Glutamatergic neuron (in vitro differentiated cells): ENCODE results near the gene DHRS4L2. TPM values are rescaled to one million over a fixed set of nuclear protein-coding genes. Genes with fewer than 3 reads are reported as not detected.
"Not testable (repeated sequence)": the region's sequence is repeated elsewhere in the genome, so short reads cannot be mapped to it uniquely, and the experiment has no call there.

Experiments used
- DNase-seq: peaks from one replicate; pipeline ENCODE4 v3.0.0; 2022
- H3K27ac Mint-ChIP-seq: one replicate; pipeline ENCODE4 v1.8.0; 2020; ENCODE audit warnings: mild to moderate bottlenecking, mixed read lengths, inconsistent platforms; ENCODE audit not compliant: unreplicated experiment
- H3K27me3 Mint-ChIP-seq: one replicate; pipeline ENCODE4 v1.8.0; 2020; ENCODE audit warnings: mild to moderate bottlenecking, moderate library complexity, mixed read lengths, inconsistent platforms; ENCODE audit not compliant: unreplicated experiment
- H3K36me3 Mint-ChIP-seq: one replicate; pipeline ENCODE4 v1.8.0; 2020; ENCODE audit warnings: mild to moderate bottlenecking, mixed read lengths, inconsistent platforms; ENCODE audit not compliant: unreplicated experiment
- H3K4me1 Mint-ChIP-seq: one replicate; pipeline ENCODE4 v1.8.0; 2020; ENCODE audit warnings: mild to moderate bottlenecking, low read depth, mixed read lengths, inconsistent platforms; ENCODE audit not compliant: unreplicated experiment
- H3K4me3 Mint-ChIP-seq: one replicate; pipeline ENCODE4 v1.8.0; 2020; ENCODE audit warnings: mild to moderate bottlenecking, mixed read lengths, inconsistent platforms; ENCODE audit not compliant: unreplicated experiment
- H3K9me3 Mint-ChIP-seq: one replicate; pipeline ENCODE4 v1.8.0; 2020; ENCODE audit warnings: mild to moderate bottlenecking, moderate library complexity, mixed read lengths, inconsistent platforms; ENCODE audit not compliant: unreplicated experiment
- total RNA-seq: library from RNA; stranded (reverse); fragmentation: NEBNext Ultra II Directional; extraction: Animal tissue kit (Norgen Biotek cat#: 25700); gene quantifications from one replicate; pipeline ENCODE4 v1.2.1, GENCODE V29; 2021; ENCODE audit not compliant: unreplicated experiment
- TF ChIP-seq, protein P1 (sequence below): fragments of 200-600 bp; sonication (generic); IDR thresholded peaks from one replicate; pipeline ENCODE4 v1.5.0; 2021; ENCODE audit not compliant: partially characterized antibody, unreplicated experiment

The DHRS4L2 gene
- total RNA-seq, 1 donor from 2014 or later = 10.4 TPM

DNA sequence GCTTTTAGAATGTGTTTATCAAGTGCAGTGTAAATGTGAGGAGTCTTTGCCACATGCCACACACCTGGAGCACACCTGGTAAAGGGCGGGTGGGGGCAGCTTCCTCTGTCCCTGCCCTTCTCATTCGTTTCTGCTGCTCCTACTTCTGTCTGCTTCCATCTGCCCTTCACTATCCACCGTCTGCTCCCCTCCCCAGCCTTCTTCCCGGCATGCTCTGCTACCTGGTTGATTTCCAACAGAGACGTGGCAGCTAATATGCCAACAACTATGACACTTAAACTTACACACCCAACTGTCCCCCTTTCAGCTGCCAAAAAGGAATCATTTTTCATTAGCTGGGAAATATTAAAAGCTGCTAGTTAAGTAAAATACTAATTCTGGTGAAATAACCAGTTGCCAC, 54.0 kb downstream of the DHRS4L2 start:
- Mint-ChIP-seq H3K27ac (peak overlapping the region; percentile 16), H3K27me3 (peaks cover 5% of the 10 kb centered on the region), H3K36me3 (no peaks in the 10 kb centered on the region), H3K4me1 (peaks cover 4% of the 10 kb centered on the region), H3K9me3 (peaks cover 2% of the 10 kb centered on the region), H3K4me3 (peak overlapping the region; percentile 67)
- TF ChIP-seq, protein P1, sequence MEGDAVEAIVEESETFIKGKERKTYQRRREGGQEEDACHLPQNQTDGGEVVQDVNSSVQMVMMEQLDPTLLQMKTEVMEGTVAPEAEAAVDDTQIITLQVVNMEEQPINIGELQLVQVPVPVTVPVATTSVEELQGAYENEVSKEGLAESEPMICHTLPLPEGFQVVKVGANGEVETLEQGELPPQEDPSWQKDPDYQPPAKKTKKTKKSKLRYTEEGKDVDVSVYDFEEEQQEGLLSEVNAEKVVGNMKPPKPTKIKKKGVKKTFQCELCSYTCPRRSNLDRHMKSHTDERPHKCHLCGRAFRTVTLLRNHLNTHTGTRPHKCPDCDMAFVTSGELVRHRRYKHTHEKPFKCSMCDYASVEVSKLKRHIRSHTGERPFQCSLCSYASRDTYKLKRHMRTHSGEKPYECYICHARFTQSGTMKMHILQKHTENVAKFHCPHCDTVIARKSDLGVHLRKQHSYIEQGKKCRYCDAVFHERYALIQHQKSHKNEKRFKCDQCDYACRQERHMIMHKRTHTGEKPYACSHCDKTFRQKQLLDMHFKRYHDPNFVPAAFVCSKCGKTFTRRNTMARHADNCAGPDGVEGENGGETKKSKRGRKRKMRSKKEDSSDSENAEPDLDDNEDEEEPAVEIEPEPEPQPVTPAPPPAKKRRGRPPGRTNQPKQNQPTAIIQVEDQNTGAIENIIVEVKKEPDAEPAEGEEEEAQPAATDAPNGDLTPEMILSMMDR = no peak
- no peak for DNase-seq

DNA sequence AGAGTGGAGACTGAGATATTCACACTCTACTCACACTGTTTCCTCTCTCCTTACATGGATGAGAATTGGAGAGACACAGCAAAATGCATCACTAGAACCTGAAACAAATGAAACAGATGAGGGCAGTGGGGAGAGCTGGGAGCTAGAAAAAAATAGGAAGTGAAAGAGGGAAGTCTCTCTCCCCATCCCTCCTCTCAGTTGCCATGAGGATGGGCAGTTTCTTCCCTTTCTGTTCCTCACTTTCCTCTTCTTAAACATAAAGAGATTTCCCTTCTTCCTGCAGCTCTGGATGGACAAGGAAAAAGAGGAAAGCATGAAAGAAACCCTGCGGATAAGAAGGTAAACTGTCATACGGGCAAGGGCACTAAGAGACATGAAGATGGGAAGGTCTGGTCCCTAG, 60.3 kb downstream of the DHRS4L2 start:
- not testable (repeated sequence) for H3K4me3 Mint-ChIP-seq, H3K36me3 Mint-ChIP-seq, DNase-seq
- peak overlapping the region; percentile 30 for H3K27ac Mint-ChIP-seq
- peaks cover 12% of the 10 kb centered on the region for H3K27me3 Mint-ChIP-seq
- H3K4me1 Mint-ChIP-seq = peaks cover 14% of the 10 kb centered on the region
- H3K9me3 Mint-ChIP-seq = peaks cover 20% of the 10 kb centered on the region

DNA sequence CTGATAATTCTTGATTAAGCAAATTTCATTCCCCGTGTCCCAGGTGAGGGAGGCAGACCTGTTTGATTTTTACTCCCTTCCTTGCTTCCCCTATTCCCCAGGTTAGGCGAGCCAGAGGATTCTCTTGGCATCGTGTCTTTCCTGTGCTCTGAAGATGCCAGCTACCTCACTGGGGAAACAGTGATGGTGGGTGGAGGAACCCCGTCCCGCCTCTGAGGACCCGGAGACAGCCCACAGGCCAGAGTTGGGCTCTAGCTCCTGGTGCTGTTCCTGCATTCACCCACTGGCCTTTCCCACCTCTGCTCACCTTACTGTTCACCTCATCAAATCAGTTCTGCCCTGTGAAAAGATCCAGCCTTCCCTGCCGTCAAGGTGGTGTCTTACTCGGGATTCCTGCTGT, 62.0 kb downstream of the DHRS4L2 start:
- not testable (repeated sequence) for DNase-seq, H3K36me3 Mint-ChIP-seq
- peak overlapping the region; percentile 98 for H3K4me3 Mint-ChIP-seq
- H3K27me3 Mint-ChIP-seq = peaks cover 12% of the 10 kb centered on the region
- peaks cover 23% of the 10 kb centered on the region for H3K9me3 Mint-ChIP-seq
- peaks cover 14% of the 10 kb centered on the region for H3K4me1 Mint-ChIP-seq
- peak overlapping the region; percentile 96 for H3K27ac Mint-ChIP-seq

DNA sequence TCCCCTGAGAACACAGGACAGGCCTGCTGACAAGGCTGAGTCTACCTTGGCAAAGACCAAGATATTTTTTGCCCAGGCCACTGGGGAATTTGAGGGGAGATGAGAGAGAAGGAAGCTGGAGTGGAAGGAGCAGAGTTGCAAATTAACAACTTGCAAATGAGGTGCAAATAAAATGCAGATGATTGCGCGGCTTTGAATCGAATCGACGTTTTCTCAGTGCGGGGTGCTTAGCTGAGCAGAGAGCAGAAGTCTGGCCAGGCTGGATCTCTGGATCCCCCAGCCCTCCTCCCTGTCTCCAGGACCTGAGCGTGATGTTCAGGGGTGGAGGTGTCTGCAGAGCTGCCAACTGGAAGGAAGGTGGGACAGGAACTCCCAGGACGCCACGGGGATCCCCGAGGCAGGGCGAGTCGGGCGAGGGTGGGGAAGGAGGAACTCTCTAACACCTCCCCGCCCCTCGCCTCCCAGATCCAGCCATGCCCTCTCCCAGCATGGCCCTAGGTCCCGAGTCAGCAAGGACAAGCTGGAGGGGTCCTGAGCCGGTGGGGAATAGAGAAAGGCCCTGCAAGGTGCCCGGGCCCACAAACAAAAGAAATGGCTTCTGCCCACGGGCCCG, 62.6 kb downstream of the DHRS4L2 start:
- Mint-ChIP-seq H3K9me3 (peaks cover 22% of the 10 kb centered on the region), H3K4me3 (peak overlapping the region; percentile 98), H3K27me3 (peaks cover 12% of the 10 kb centered on the region), H3K36me3 (no peaks in the 10 kb centered on the region), H3K4me1 (peaks cover 14% of the 10 kb centered on the region), H3K27ac (peak overlapping the region; percentile 96)
- TF ChIP-seq, protein P1 = no peak
- DNase-seq = no peak

DNA sequence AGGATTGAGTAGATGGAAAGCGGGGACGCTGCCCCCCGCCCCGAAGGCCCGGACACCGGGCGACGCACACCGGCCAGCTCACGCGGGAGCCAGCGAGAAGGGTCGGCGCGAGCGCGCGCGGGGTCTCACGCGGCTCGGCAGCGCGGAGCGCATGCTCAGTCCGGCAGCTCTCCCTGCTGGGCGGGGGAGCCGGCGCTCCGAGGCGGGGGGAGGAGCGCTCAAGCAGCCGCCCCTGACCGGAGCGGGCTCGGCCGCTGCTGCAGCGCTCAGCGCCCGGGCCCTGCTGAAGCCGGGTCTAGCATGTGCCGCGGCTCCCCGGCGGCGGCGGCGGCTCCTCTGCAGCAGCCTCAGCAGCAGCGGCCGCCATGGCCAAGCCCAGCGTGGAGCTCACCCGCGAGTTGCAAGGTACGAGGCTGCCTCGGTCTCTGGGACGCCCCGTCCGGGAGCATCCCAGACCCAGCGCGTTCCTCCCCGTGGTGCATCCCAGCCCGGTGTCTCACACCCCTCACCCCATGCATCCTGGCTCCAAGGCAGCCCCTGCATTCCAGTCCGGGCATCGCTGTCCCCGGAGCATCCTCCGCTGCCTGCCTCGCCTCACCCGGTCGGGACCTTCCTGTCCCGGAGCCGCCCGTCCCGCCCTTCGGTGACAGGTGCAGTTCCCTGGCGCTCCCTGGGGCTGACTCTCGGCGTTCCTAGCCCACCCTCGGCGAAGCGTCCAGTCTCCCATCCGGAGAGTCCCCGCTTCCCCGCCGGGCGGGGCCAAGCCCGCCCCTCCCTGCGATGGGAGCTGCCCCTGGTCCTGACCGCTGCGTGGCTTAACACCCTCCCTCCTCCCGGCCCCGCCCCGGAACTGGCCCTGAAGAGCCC, 63.3 kb downstream of the DHRS4L2 start, which contains the start of gene CARMIL3:
Gene CARMIL3, plus strand, starts transcription at position 221 of the 867 bp plus-strand sequence. Its CDS starts 145 bp downstream, at position 366.
- TF ChIP-seq, protein P1 = no peak
- H3K4me3 Mint-ChIP-seq = peak within 1 kb of the TSS; percentile 98
- peaks cover 25% of the 10 kb centered on the region for H3K9me3 Mint-ChIP-seq
- H3K4me1 Mint-ChIP-seq = peaks cover 14% of the 10 kb centered on the region
- H3K36me3 Mint-ChIP-seq = no peaks in the 10 kb centered on the region
- peak; percentile 81 for DNase-seq
- H3K27ac Mint-ChIP-seq = peak within 1 kb of the TSS; percentile 96
- H3K27me3 Mint-ChIP-seq = peaks cover 16% of the 10 kb centered on the region
